HepG2 (cell line): ENCODE results near the gene GPX2. TPM values are rescaled to one million over a fixed set of nuclear protein-coding genes. Genes with fewer than 3 reads are reported as not detected.

Experiments
- ASH2L ChIP-seq: fragments of 300-600, 200-600 bp; sonication (generic); IDR thresholded peaks from 2 replicates; pipeline ENCODE4 v1.7.0; 2017; ENCODE audit warnings: low read depth, mild to moderate bottlenecking, moderate library complexity, mixed read lengths, low read length; ENCODE audit not compliant: insufficient read length
- BCL6 ChIP-seq: IDR thresholded peaks from 2 replicates; pipeline ENCODE4 v1.6.1; 2016; ENCODE audit warnings: missing genetic modification reagents, missing compliant biosample characterization
- DBP ChIP-seq: sonication (generic); formaldehyde crosslinking; IDR thresholded peaks from 2 replicates; pipeline ENCODE4 v1.4.0; 2020; ENCODE audit warnings: missing genetic modification reagents; ENCODE audit errors: not compliant biosample characterization
- ETV6 ChIP-seq: sonication (generic); formaldehyde crosslinking; conservative IDR thresholded peaks from 2 replicates; pipeline ENCODE4 v1.4.0; 2020; ENCODE audit warnings: missing genetic modification reagents
- FOXC1 ChIP-seq: sonication (generic); formaldehyde crosslinking; IDR thresholded peaks from 2 replicates; pipeline ENCODE4 v1.8.0; 2022; ENCODE audit warnings: mild to moderate bottlenecking, missing genetic modification reagents, borderline replicate concordance
- HDAC2 ChIP-seq: sonication (generic); formaldehyde crosslinking; IDR thresholded peaks from 2 replicates; pipeline ENCODE4 v1.4.0; 2020; ENCODE audit warnings: missing genetic modification reagents
- HNF1B ChIP-seq: sonication (generic); formaldehyde crosslinking; IDR thresholded peaks from 2 replicates; pipeline ENCODE4 v1.5.1; 2020; ENCODE audit warnings: mild to moderate bottlenecking, moderate library complexity, missing genetic modification reagents
- KDM5B ChIP-seq: sonication (generic); formaldehyde crosslinking; IDR thresholded peaks from 2 replicates; pipeline ENCODE4 v1.4.0; 2020; ENCODE audit warnings: missing genetic modification reagents, mild to moderate bottlenecking, borderline replicate concordance
- KLF11 ChIP-seq: IDR thresholded peaks from 2 replicates; pipeline ENCODE4 v1.6.1; 2016; ENCODE audit warnings: missing compliant biosample characterization
- KMT2A ChIP-seq: sonication (generic); formaldehyde crosslinking; IDR thresholded peaks from 2 replicates; pipeline ENCODE4 v1.4.0; 2020; ENCODE audit warnings: missing genetic modification reagents
- MAF1 ChIP-seq: sonication (generic); formaldehyde crosslinking; IDR thresholded peaks from 2 replicates; pipeline ENCODE4 v1.5.0; 2020; ENCODE audit warnings: missing genetic modification reagents, borderline replicate concordance
- MXI1 ChIP-seq: IDR thresholded peaks from 3 replicates; pipeline ENCODE4 v1.6.1; 2012; ENCODE audit warnings: low read depth, low read length, inconsistent platforms, borderline replicate concordance
- MYC ChIP-seq: sonication (generic); formaldehyde crosslinking; IDR thresholded peaks from 2 replicates; pipeline ENCODE4 v1.9.0; 2021; ENCODE audit warnings: missing genetic modification reagents, borderline replicate concordance
- NR2F2 ChIP-seq: IDR thresholded peaks from 2 replicates; pipeline ENCODE4 v1.6.1; 2012; ENCODE audit warnings: low read depth, inconsistent platforms, borderline replicate concordance
- RBFOX2 ChIP-seq: fragments of 200-400 bp; formaldehyde crosslinking; IDR thresholded peaks from 2 replicates; pipeline ENCODE4 v1.6.1; 2017; ENCODE audit warnings: low read depth, mild to moderate bottlenecking, low read length
- SALL2 ChIP-seq: sonication (generic); formaldehyde crosslinking; IDR thresholded peaks from 2 replicates; pipeline ENCODE4 v1.8.1; 2023; ENCODE audit warnings: mild to moderate bottlenecking, missing genetic modification reagents, inconsistent platforms
- SNAI1 ChIP-seq: sonication (generic); formaldehyde crosslinking; IDR thresholded peaks from 2 replicates; pipeline ENCODE4 v1.5.0; 2020; ENCODE audit warnings: mild to moderate bottlenecking, missing genetic modification reagents, borderline replicate concordance
- SOX13 ChIP-seq, 3 experiments: fragments of 450-650 bp in 1 of 3; sonication (generic) in 1 of 3; formaldehyde crosslinking in 1 of 3; IDR thresholded peaks in 2 of 3; conservative IDR thresholded peaks in 1 of 3; 2 replicates each; pipeline versions ENCODE4 v1.5.0 to v1.6.1; 2016 to 2020; ENCODE audit warnings: antibody characterized with exemption in 1 of 3, mild to moderate bottlenecking in 1 of 3, missing compliant biosample characterization in 1 of 3, missing genetic modification reagents in 1 of 3, moderate library complexity in 1 of 3
- SP5 ChIP-seq: IDR thresholded peaks from 2 replicates; pipeline ENCODE4 v1.6.1; 2016; ENCODE audit warnings: low read depth, borderline replicate concordance
- YY1 ChIP-seq: IDR thresholded peaks from 2 replicates; pipeline ENCODE4 v1.6.1; 2011; ENCODE audit warnings: low read length, low read depth, moderate library complexity, mild to moderate bottlenecking; ENCODE audit not compliant: insufficient read depth, insufficient replicate concordance
- ZBTB38 ChIP-seq: sonication (generic); formaldehyde crosslinking; IDR thresholded peaks from 2 replicates; pipeline ENCODE4 v1.5.1; 2020; ENCODE audit warnings: mild to moderate bottlenecking, missing genetic modification reagents
- ZFAT ChIP-seq: sonication (generic); formaldehyde crosslinking; conservative IDR thresholded peaks from 2 replicates; pipeline ENCODE4 v1.8.1; 2023; ENCODE audit warnings: missing genetic modification reagents, inconsistent platforms
- ZNF33B ChIP-seq: sonication (generic); formaldehyde crosslinking; IDR thresholded peaks from 2 replicates; pipeline ENCODE4 v1.5.1; 2020; ENCODE audit warnings: mild to moderate bottlenecking, missing genetic modification reagents
- ZNF782 ChIP-seq: sonication (generic); formaldehyde crosslinking; IDR thresholded peaks from 2 replicates; pipeline ENCODE4 v1.4.0; 2020; ENCODE audit warnings: missing genetic modification reagents, mild to moderate bottlenecking, borderline replicate concordance
- ZSCAN29 ChIP-seq: sonication (generic); formaldehyde crosslinking; conservative IDR thresholded peaks from 2 replicates; pipeline ENCODE4 v1.4.0; 2020; ENCODE audit warnings: mild to moderate bottlenecking, missing genetic modification reagents
- ZSCAN30 ChIP-seq: sonication (generic); formaldehyde crosslinking; IDR thresholded peaks from 2 replicates; pipeline ENCODE4 v1.5.0; 2020; ENCODE audit warnings: mild to moderate bottlenecking, missing genetic modification reagents
- polyA plus RNA-seq, 8 experiments: library from polyadenylated mRNA; depleted of rRNA in 3 of 8; stranded (reverse) in 7 of 8; unstranded in 1 of 8; fragments of >200 nt; fragmentation: Illumina TruSeq in 4 of 8; extraction: Trizol in 4 of 8; gene quantifications; 2 replicates each; pipeline versions ENCODE4 v1.2.1 to v1.2.3, GENCODE V29; 2011 to 2016; ENCODE audit warnings: low read depth in 4 of 8, missing spikeins in 1 of 8, mixed read lengths in 1 of 8; ENCODE audit not compliant: insufficient read depth in 1 of 8
- total RNA-seq, 5 experiments: library from RNA; depleted of rRNA; stranded (reverse); fragments of >200 nt; fragmentation: Illumina TruSeq; extraction: Trizol; gene quantifications; 2 replicates each; pipeline ENCODE4 v1.2.3, GENCODE V29; 2016; ENCODE audit warnings: low read depth in 1 of 5
- TF ChIP-seq, protein P1 (sequence below): sonication (generic); formaldehyde crosslinking; IDR thresholded peaks from 2 replicates; pipeline ENCODE4 v1.4.0; 2020; ENCODE audit warnings: missing genetic modification reagents

GPX2 gene
- total and polyA plus RNA-seq, 2 of the 13 experiments (the other 11 are each of a cell fraction or from before 2014, with no cell fraction given) = 526 to 674 TPM

DNA sequence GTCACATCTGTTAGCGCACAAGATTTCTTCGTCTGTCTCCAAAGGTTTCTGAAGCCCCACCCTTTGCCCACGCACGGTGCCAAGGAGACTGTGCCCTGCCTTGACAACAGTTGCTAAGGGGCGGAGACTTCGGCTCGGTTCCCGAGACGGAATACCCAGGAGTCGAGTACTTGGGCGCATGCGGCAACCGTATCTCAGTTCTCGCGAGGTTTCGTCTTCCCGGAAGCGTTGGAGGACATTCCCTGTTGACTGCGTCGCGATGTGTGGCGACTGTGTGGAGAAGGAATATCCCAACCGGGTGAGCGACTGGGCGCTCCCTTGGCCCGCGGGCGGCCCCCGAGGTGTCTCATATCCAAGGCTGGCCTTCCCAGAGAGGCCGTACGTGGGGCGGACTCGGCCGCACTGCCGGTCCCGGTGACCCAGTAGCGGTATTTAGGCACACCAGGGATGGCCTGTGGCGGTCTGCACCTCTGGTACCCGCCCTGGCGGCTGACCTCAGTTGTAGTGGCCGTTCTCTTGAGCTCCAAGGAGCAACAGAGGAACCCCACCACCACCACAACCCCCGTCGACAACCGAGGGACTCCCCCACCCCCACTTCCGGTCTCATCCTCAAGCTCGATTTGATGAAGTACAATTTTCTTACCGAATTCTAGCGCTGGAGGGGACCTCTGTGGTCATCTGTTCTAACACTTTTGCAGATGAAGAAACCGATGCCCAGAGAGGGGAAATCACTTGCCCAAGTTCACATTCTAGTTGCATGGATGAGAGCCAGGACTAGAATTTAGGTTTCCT is 28.1 kb downstream of the GPX2 start, which contains the start of gene CHURC1 (continued):
- peak; percentile 66; the same call in 1 of the 2 replicates for TF ChIP-seq ZNF782
- peak; percentile 43; the same call in 1 of the 2 replicates for TF ChIP-seq BCL6 (CRISPR knock-in tag)
- no peak for TF ChIP-seq SOX13 (IDR thresholded peaks at IDR 0.05)
- peak in 1 of 2 experiments; percentile 21; a peak in 1 of 4 replicates for TF ChIP-seq SOX13 (CRISPR knock-in tag; conservative IDR thresholded peaks at IDR 0.05 in 1 of 2, IDR thresholded peaks at IDR 0.05 in 1 of 2)
- TF ChIP-seq, protein P1, sequence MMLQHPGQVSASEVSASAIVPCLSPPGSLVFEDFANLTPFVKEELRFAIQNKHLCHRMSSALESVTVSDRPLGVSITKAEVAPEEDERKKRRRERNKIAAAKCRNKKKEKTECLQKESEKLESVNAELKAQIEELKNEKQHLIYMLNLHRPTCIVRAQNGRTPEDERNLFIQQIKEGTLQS = no peak
- 0 out of 2 replicates have a peak, but pooled peaks have one; percentile 45 for TF ChIP-seq SALL2 (CRISPR knock-in tag)
- TF ChIP-seq ETV6 = peak; percentile 77; the same call in 1 of the 2 replicates
- no peak for TF ChIP-seq DBP (CRISPR knock-in tag)
- peak; percentile 16 for TF ChIP-seq YY1
- TF ChIP-seq NR2F2 = no peak
- TF ChIP-seq RBFOX2 = peak; percentile 91
- TF ChIP-seq MAF1 = no peak
- TF ChIP-seq MXI1 = peak; percentile 93; the same call in 2 of the 3 replicates
- peak; percentile 48; the same call in 1 of the 2 replicates for TF ChIP-seq HDAC2 (CRISPR knock-in tag)
- 0 out of 2 replicates have a peak, but pooled peaks have one; percentile 38 for TF ChIP-seq ZFAT
- no peak for TF ChIP-seq FOXC1 (CRISPR knock-in tag)
- 0 out of 2 replicates have a peak, but pooled peaks have one; percentile 33 for TF ChIP-seq ZSCAN29 (CRISPR knock-in tag)
- TF ChIP-seq MYC (CRISPR knock-in tag) = peak; percentile 75; the same call in 1 of the 2 replicates
- peak; percentile 78 for TF ChIP-seq SP5 (CRISPR knock-in tag)
- 0 out of 2 replicates have a peak, but pooled peaks have one; percentile 31 for TF ChIP-seq KLF11 (CRISPR knock-in tag)
- TF ChIP-seq ZSCAN30 (CRISPR knock-in tag) = no peak
- TF ChIP-seq HNF1B (CRISPR knock-in tag) = peak; percentile 47; the same call in 1 of the 2 replicates
- TF ChIP-seq ASH2L = peak; percentile 96
- TF ChIP-seq ZNF33B = 0 out of 2 replicates have a peak, but pooled peaks have one; percentile 46
- TF ChIP-seq KMT2A = peak; percentile 93
- peak; percentile 59; the same call in 1 of the 2 replicates for TF ChIP-seq ZBTB38
- peak; percentile 80; the same call in 1 of the 2 replicates for TF ChIP-seq KDM5B (CRISPR knock-in tag)
- peak; percentile 89 for TF ChIP-seq SNAI1
